HG02870 (cell line): ENCODE data around the gene ROBO4.

Source experiments
- ATAC-seq: cut with Tn5 transposase; IDR thresholded peaks from one replicate; pipeline ENCODE4 v1.9.1; 2021; ENCODE audit warnings: mild to moderate bottlenecking, moderate library complexity; ENCODE audit not compliant: unreplicated experiment

ROBO4 gene

DNA sequence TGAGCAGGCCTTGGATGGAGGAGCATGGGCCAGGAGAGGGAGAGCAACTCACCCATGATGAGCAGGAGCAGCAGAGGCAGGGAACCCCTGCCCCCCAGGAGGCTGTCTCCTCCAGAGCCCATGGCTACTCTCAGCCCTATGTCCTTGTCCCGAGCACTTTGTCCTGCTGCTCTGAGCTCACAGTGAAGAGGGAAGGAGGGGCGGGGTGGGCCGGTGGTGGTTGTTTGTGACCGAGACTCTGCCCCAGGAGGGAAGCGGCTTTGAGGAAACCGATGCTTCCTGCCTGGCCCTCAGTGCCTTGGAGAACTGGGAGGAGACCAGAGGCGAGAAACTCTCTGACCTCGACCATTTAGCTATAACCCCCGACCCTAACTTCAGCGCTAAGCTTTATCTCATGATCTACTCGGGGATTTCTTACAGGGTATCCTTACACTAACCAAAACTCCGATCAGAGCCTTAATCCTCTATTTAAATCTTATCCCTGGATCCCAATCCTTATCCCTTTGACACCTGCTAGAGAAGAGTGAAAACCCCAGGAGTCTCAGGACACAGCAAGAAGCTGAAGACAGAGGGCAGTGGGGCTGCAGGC lies at the start of gene ROBO4:
Gene ROBO4 (minus strand): TSS at position 192 of the 589 bp plus-strand sequence. CDS start 70 bp downstream, at position 122.
- no peak for ATAC-seq

DNA sequence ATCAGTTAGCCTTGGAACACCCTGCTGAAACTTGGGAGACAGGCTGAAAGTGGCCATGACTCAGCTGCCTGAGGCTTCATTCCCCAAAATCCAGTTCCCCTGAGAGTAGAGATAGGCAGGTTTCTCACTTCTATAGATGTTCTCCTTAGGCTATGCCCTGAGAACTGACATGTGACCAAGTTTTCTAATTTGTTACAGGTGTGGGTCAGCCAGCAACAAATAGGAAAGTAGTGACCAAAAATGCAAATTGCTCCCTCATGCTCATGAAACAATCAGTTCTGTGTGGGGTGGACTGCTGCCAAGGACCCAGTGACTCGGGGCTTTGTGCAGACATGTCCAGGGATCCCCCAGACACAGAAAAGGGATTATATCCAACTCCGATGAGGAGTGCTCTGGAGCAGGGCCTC lies 49.1 kb upstream of the ROBO4 start:
- ATAC-seq, result no peak

DNA sequence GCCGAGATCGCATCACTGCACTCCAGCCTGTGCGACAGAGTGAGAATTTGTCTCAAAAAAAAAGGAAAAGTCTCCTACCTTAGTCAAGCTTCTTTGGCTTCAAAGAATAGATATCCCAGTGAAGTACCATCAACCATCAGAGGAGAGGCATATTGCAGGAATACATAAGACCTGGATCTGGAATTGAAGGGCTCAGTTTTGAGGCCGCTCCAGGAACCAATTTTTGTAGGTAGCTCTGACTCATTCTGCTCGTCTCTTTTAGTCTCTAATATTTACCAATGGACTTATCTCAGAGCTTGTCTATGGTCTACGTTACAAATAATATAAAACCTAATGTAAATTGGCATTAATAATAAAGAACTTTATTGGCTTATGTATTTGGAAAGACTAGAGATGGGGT lies 48.2 kb upstream of the ROBO4 start:
- ATAC-seq, result no peak

DNA sequence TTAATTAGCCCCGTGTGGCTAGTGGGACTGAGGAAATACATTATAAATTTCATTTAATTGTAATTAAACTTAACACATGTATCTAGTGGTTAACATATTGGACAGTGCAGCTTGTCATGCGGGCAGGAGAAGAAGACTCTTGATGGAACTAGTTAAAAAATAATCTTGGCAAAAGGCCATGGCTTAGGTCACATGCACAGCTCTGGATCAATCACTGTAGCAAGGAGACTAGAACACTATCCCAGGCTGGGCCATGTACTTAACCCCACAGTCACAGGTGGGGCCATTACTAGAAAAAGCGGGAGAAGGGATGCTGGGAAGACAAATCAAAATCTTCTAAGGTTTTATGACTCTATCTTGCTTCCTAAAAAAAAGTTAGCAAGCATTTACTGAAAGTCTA lies 46.9 kb upstream of the ROBO4 start:
- ATAC-seq, result no peak

DNA sequence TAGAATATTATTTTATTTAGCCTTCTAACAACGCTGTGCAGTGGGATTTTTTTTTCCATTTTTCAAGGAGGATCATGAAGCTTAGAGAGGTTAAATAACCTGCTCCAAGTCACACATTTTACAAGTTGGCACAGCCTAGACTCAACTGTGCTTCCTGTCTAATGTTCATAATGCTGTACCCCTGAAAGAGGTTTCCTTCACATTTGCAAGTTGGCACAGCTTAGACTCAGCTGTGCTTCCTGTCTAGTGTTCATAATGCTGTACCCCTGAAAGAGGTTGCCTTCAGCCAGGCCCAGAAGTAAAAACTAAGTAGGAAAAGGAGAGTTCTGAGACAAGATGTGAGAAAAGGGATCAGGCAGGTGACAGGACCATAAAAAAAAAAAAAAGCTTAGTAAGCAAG lies 46.1 kb upstream of the ROBO4 start:
- ATAC-seq, result no peak

DNA sequence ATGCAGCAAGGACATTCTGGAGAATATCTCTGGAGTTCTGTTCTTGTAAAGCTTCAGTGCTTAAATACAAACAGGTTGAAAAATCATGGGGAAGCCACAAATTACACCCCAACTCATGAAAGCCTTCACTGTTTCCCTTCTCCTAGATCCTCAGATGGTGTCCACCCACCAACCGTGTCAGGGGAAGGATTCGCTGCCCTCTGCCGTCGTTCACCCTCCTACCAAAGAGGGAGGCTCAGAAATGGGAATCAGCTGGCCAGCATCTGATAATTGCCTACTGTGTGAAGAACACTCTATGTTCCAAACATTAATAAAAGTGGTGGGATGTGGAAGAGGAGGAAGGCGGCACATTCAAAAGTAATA lies 45.6 kb upstream of the ROBO4 start:
- ATAC-seq, result no peak

DNA sequence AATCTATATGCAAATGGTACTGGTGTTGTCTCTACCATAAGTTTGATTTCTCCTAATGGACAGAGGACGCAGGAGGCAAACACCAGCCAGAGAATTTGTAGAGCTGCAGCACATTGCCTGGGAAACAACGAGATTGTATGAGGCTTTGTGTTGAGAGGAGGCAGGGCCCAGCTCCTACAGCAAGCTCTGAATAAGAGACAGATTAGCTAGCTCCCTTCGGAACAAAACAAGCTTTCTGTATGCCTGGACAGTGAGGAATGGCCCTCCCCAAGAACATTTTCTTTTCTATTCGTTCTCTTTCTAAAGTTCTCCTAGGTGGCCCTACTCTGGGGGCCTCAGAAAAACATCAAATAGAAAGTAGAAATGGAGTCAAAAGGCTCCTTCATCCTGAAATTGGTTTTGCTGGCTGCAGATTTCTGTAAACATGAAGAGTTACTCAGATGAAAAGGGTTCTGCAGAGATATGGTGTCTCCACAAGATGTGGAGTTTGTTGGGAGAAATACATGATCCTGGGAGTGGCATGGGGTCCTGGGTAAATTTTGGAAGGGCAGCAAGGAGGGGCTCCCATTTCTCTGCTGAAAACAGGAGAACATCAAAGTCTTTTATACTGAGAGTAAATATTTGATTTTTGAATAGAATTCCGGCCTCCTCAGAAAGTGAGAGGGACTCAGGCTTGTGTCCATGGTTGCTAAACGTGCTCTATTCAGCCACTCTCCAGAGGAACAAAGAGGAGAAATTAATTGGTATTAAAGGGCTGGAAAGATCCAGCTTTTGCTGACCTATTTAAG lies 45.0 kb upstream of the ROBO4 start:
- no peak for ATAC-seq

DNA sequence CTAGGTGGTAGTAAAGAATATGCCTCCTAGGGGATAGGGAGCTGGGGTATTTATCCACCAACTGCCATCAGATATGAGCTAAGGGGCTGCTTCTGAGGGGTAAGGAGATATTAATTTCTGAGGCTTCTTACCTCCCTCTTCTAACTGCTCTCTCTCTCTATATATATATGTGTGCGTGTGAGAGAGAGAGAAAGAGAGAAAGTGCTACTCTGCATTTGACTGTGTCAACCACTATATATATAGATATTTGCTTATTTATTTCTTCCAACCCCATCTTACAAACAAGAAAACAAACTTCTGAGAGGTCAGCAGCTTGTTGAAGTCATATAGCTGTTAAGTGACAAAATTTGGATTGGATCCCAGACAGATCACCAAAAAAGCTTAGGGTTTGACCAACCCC lies 44.0 kb upstream of the ROBO4 start:
- ATAC-seq, result peak; percentile 82

DNA sequence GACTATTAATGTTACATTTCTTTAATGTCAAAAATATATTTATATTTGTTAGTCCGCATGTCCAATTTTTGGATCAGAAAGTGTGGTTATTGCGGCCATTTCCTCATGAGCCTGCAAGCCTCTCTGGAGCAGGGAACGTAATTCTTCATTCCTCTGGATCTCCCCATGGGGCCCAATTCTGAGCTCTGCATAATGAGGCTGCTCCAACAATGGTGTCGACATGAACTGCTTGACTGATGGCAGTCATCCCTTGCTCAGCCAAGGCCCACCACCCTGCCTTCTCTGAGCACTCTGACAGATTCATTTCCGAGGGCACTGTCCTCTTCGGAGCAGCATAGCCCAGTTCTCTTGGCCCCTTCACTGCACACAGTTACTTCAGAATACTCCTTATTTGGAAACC lies 41.3 kb upstream of the ROBO4 start:
- ATAC-seq, result no peak

DNA sequence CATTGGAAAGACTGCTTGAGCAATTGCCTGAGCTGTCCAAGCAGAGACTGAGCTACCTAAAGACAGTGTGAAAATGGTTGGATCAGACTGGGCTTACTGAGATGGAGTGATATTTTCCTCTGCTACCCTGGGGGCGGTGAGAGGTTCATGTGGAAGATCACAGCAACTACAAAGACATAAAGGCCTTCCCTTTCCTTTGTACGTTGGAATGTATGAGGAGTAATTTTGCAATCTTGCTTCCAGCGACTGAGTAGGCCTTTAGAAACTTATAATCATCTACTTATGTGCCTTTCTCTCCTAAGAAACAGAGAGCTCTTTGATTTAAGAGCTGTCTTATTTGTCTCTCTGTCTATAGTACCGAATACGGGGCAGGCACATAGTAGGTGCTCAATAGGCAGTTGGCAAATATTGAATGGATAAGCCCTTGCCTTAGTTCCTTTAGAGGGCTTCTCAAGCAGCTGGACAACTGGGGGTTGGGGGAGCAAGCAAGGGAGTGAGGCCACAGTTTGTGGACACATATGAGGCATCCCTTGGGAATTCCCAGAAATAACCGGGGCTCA lies 40.6 kb upstream of the ROBO4 start:
- ATAC-seq, result no peak

DNA sequence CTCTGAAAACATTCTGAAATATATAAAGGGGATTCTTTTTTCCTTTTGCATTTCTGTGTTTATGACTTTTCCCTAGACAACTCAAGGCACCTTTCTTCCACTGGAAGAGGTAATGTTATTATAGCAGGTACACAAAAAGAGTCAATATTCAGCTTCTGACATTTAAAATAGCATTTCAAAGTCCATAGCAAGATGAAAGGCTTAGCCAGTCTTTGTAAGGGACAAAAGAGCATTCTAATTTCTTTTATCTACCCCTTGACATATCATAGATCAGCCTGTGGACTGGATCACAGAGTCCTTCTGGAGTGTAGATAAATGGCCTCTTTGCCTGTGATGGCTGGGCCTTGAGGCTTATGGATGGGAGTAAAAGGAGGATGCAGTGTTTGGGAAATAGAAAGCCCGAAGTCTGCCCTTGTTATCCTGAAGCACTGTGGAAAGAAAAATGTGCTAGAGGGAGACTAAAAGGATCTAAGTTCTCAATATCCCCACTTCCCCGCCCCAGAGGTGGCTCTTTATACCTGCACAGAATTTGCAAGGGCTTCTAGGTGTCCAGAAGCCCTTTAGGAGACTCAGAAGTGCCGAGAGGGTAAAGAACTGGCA lies 39.8 kb upstream of the ROBO4 start:
- no peak for ATAC-seq

DNA sequence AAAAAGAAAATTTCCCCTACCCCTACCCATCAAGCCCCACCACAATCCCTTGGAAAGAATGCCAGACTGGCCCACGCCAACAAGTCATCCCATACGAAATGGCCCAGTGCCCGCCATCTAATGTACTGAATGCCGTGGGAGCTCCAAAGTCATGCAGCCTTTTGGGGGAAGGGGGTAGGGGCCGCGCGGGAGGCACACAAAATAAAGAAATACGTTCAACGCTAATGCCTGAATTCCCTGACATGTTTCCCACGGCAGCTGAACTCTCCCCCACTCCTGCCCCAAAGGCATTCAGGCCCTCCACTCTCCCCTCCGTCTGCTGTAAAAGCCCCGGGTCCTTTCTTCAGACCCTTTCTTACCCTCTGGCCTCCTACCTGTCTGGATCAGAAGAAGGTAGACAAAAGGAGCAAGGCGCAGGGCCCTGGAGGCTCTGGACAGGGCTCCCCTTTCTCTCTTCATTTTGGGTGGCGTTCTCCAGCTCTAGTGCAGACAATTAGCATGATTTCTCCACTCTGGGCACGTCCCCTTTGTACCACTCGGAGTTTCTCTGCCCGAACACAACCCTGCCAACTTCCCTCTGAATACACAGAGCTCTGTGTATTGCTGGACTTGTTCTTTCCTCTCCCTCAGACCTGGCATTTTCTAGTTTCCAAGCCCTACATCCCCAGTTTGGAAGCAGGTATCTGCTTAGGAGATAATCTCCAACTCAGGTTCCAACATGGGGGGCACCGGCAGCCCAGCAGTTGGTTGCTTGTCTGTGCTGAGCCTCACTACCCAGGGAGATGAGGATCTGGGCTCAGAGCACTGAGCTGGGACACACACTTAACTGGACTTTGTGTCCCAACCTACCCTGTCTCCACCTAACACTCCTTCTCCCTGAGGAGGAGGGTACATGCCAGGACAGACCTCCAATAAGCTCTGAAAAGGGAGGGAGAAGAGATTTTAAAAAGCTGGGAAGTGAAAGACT lies 38.2 kb upstream of the ROBO4 start, which contains the start of gene HEPACAM:
Gene HEPACAM (minus strand): TSS at position 500 of the 967 bp plus-strand sequence. CDS start 41 bp downstream, at position 459.
- no peak for ATAC-seq

DNA sequence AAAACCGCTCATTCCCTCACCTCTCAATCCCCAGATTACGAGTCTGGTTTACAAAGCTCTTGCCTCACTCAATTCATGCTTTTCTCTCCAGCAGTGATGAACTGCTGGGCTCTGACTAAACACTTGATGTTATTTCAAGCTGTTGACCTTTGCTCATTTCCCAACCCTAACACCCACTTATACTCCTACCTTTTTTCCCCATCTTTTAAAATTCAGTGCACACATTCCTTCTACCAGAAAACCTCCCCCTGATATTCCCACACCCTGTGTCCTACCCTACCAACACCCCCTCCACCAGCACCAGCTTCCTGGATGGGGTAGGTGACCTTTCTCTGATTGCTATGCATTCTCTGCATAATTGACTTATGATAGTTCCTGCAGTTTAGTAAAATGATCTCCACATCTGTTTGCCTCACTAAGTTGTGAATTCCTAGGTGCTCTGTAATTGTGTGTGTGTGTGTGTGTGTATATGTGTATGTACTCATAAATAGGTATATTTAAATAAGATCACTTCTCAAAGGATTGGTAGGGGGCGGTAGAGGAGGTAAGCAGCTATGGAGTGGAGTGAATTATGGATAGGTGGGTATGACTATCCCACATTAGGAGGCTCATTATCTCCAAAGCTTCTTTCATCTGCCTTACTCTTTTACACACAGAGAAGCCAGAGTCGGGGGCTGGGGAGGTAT lies 37.3 kb upstream of the ROBO4 start:
- ATAC-seq, result no peak

DNA sequence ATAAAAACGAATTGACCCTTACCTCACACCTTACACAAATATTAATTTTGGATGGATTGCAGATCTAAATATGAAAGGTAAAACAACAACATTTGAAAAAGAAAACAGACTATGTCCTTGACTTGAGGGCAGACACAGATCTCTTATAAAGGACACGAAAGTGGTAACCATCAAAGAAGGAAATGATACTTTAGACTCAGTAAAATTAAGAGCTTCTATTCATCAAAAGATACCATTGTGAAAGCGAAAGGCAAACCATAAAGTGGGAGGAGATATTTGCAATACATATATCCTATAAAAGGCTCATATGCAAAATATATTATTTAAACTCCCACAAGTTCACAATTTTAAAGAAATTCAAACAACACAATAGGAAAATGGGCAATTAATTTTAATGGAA lies 33.1 kb upstream of the ROBO4 start:
- peak; percentile 79 for ATAC-seq

DNA sequence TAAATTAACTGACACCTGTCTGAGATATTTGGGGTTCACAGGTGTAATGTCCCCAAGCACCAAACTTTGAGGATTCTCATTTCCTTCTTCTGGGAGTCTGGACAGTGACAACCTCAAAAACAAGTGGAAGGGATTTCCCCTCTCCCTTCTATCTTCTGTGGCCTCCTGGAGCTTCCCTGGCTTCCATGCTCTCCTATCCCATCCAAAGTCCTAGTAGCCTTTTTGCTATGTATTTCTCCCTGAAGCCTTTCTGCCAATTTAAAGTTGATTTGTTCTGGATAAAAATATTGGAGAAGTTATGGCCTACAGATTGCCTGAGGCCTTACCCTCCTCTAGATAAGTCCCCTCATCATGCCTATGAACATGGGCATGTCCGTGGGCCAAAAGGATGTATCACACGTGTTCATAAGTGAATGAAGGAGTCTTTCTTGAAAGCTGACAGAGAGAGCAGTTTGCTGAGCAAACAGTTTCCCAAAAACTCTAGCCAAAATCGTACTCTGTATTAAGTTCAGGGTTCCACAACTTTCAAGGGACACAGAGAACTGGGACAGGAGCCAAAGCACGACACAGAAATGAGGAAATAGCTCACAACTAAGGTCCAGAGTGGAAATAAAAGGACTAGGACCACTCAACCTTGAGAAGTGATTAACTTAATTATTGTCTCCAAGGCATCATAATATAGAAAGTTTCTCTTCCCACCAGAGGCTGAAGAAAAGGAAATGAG lies 31.4 kb upstream of the ROBO4 start:
- ATAC-seq, result no peak

DNA sequence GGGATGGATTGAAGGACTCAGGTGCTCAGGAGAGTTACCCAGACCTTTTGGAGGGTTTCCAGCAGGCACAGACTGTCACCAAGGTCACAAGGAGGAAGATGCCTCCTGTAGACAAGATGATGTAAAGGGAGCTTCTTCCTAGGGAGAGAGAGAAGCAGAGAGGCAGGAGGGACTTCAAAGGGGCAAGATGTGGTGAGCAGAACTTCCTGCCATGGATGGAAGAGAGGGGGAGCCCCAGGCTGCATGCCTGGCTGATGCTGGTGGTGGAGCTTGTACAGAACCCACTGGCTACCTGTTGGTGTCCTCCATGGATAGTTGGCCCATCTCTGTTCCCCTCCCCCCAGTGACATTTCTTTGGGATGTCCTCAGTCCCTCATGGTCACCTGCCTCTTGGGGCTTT lies 25.6 kb upstream of the ROBO4 start:
- ATAC-seq, result no peak

DNA sequence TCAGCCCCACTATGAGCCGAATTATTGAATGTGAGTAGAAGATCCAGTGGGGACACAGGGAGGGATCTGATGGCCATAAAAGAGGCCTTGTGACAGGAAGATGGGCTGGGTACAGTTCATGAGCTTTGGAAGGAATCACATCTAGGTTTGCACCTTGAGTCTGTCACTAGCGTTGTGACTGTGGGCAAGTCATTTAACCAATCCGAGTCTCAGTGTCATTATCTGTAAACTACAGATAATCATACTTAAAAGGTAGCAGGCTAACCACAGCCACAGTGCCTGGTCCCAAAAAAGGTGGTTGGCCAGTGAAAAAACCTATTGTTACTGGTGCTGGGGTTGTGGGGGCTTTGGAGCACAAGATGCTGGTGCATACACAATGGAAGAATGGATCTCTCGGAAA lies 25.2 kb upstream of the ROBO4 start:
- ATAC-seq, result no peak

DNA sequence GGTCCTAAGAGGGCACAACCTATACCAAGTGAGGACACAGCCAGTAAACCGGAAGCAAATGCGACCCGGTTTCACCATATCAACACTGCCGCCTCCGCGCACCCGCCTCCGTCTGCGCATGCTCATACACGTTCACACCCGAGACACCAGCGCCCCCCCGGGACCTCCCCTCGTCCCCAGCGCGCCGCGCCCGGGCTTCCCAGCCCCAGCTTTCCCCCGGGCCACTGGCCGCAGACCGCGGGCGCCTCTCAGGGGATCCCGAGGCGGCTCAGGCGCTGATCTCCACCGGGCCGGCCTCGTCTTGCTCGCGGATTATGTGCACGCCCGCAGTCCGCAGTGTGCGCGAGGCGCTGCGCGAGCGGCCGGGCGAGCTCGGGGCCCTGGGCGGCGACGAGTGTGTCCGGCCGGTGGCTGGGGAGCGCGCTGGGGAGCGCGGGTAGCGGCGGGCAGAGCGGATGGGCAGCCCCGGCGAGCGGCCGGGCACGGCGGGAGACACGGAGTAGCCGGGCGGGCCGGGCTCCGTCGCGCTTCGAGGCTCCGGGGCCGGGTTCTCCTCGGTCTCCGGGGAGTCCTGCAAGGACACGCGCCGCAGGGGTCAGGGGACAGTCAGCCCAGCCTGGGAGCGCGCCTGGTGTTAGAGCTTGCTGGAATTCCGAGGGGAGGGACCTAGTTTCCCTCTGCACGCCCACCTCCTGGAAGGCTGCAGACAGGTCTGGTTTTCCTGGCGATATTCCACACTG lies 23.4 kb upstream of the ROBO4 start:
- peak; percentile 55 for ATAC-seq

DNA sequence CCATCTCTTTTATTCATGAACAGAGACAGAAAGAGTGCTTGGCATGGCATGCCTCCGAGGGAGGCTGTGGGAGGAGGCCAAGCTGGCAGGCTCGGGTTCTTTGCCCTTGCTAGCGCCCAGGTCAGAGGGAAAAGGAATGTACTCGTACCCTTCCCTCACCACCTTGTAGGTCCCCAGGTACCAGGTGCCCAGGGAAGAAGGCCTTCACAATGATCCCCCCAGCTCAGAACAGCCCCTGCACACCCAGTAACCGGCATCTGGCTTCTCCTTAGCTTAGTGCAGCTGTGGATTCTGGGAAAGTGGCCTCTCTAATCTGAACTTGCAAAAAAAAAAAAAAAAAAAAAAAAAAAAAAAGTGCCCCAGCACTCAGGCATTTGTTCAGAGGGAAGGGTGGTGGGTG lies 22.7 kb upstream of the ROBO4 start:
- ATAC-seq, result no peak
